Measurements from ENCODE around the gene GLT1D1. TPM values are rescaled to one million over a fixed set of nuclear protein-coding genes. Genes with fewer than 3 reads are reported as not detected.

The GLT1D1 gene
- total and polyA plus RNA-seq, 2 experiments from 2014 or later, result 1.4 to 4.4 TPM

GRCh38 chr12:128810182-128811127 lies 42.8 kb upstream of the GLT1D1 start (continued):
- TF ChIP-seq ZNF462 (CRISPR knock-in tag; IDR thresholded peaks at IDR 0.05), result no peak
- no peak for TF ChIP-seq EZH2phosphoT487 (IDR thresholded peaks at IDR 0.05; ENCODE audit: unreplicated experiment)
- TF ChIP-seq JUNB (IDR thresholded peaks at IDR 0.05; ENCODE audit: unreplicated experiment), result no peak
- no peak for TF ChIP-seq POLR2AphosphoS5 (IDR thresholded peaks at IDR 0.05; ENCODE audit: low read depth)
- no peak for TF ChIP-seq STAT1 (IDR thresholded peaks at IDR 0.05; ENCODE audit: unreplicated experiment)
- TF ChIP-seq EZH2 (IDR thresholded peaks at IDR 0.05; ENCODE audit: low read depth, unreplicated experiment), result no peak

DNA sequence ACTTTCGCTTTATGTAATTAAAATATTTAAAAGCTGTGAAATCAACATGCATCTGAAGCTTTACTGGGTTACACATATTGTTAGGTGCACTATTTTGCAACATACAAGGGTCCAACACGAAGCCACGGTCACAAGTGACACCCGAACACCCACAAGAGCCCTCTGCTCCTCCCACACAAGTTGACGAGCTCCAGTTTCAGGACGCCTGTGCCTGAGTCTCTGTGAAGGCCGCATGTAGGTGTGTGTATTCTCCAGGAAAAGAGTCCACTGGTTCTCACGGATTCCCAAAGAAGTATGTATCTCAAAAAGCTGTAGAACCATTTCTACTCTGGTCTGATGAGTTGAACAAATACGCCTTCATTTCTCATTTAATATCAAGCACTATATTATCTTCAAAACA lies 41.5 kb upstream of the GLT1D1 start:
- no peak for ATAC-seq
- Mint-ChIP-seq H3K4me1 (peaks cover 8% of the 10 kb centered on the region), H3K4me3 (no peak overlapping the region), H3K36me3 (ENCODE audit: low read depth) (peaks cover 49% of the 10 kb centered on the region), H3K27ac (no peak overlapping the region), H3K9me3 (peaks cover 87% of the 10 kb centered on the region), H3K27me3 (ENCODE audit: insufficient read depth, low read depth, poor library complexity) (no peaks in the 10 kb centered on the region)
- Histone ChIP-seq H3K79me2 (replicated peaks; ENCODE audit: insufficient read depth) (peaks cover 70% of the 10 kb centered on the region), H3K36me3 (ENCODE audit: insufficient read depth) (peaks cover 6% of the 10 kb centered on the region; the same call in 1 of the 2 replicates), H3K4me2 (no peak overlapping the region), H2AFZ (no peak overlapping the region), H4K20me1 (replicated peaks; ENCODE audit: insufficient read depth) (peaks cover 12% of the 10 kb centered on the region; the same call in 1 of the 2 replicates), H3K9me2 (ENCODE audit: insufficient read depth) (no peaks in the 10 kb centered on the region), H3F3A (replicated peaks; ENCODE audit: low read depth) (no peaks in the 10 kb centered on the region), H3K4me1 (ENCODE audit: insufficient read depth) (0 out of 2 replicates have a peak, but pooled peaks cover 5% of the 10 kb centered on the region), H3K27ac (ENCODE audit: low read depth) (no peak overlapping the region), H3K27me3 (ENCODE audit: insufficient read depth) (no peaks in the 10 kb centered on the region), H3K4me3 (no peak overlapping the region)
- no peak for DNase-seq (ENCODE audit: low spot score)
- TF ChIP-seq ZNF114 (CRISPR knock-in tag; IDR thresholded peaks at IDR 0.05) (no peak), STAT1 (IDR thresholded peaks at IDR 0.05; ENCODE audit: unreplicated experiment) (no peak), ZNF462 (CRISPR knock-in tag; IDR thresholded peaks at IDR 0.05) (no peak), JUNB (IDR thresholded peaks at IDR 0.05; ENCODE audit: unreplicated experiment) (no peak), POLR2AphosphoS5 (IDR thresholded peaks at IDR 0.05; ENCODE audit: low read depth) (no peak), ZNF331 (CRISPR knock-in tag; IDR thresholded peaks at IDR 0.05; ENCODE audit: low read depth) (no peak)
